Measurements from ENCODE around the gene PTGR1.

The PTGR1 gene

DNA sequence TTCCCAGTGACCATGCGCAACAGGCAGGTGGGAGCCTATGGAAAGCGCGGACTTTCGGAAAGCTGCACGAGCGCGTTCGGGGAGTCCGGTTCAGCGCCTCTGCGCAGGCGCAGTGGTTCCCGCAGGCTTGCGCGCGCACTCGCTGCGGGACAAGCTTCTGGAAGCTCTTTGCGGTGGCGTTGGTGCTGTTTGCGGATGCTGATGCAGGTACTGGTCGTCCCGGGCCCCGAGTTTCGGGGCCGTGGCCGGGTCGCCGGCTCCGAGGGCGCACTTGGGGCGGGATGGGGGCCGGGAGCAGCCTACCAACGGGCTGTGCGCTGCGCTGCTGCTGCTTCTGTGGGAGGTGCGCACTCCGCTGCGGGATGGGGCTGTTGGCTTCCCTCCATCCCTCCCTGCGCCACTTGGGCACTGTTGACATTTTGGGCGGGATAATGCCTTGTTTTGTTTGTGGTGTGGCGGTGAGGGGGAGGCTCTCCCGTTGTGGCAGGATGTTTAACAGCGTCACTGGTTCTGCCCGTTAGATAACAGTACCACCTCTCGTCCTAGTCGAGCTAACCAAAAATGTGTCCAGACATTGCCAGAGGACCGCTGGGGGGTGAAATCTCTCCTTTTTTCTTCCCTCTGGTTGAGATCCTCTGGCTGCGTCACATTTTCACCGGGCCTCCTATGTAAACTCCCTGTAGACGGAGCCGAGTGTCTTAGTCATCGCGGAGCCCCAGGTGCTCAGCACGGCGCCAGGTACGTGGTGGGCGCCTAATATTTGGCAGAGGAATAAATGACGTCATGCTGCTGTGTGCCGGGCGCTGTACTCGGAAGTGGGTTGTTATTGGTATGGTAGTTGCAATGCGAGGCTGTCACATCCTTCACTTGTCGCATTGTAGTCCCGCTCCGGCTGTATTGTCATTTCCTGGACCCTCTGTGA, 74.1 kb downstream of the PTGR1 start, which contains the start of gene ZNF483:
TSS of gene ZNF483 (plus strand) at position 124 of the 922 bp plus-strand sequence. CDS start 2,217 bp downstream, outside the sequence.
- TF ChIP-seq, protein P1, sequence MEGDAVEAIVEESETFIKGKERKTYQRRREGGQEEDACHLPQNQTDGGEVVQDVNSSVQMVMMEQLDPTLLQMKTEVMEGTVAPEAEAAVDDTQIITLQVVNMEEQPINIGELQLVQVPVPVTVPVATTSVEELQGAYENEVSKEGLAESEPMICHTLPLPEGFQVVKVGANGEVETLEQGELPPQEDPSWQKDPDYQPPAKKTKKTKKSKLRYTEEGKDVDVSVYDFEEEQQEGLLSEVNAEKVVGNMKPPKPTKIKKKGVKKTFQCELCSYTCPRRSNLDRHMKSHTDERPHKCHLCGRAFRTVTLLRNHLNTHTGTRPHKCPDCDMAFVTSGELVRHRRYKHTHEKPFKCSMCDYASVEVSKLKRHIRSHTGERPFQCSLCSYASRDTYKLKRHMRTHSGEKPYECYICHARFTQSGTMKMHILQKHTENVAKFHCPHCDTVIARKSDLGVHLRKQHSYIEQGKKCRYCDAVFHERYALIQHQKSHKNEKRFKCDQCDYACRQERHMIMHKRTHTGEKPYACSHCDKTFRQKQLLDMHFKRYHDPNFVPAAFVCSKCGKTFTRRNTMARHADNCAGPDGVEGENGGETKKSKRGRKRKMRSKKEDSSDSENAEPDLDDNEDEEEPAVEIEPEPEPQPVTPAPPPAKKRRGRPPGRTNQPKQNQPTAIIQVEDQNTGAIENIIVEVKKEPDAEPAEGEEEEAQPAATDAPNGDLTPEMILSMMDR (IDR thresholded peaks at IDR 0.05): no peak

GRCh38 chr9:111524731-111525055, 74.8 kb downstream of the PTGR1 start:
- TF ChIP-seq, protein P1 (IDR thresholded peaks at IDR 0.05): no peak

DNA sequence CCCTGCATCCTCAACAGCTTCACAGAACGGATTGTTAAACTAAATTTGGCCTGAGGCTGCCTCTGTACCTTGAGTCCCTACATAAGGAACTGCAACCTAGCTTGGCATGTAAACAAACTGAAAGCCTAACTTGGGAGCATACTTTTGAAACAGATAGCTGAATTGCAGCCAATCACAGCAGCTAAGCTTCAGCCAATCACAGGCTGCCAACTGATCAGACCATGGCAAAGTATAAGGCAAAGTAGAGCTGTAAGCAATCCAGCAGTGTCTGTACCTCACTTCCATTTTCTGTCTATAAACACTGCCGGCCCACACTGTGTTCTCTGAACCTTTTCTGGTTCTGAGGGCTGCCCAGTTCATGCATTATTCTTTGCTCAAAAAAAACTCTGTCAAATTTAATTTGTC, 83.4 kb downstream of the PTGR1 start:
- TF ChIP-seq, protein P1 (IDR thresholded peaks at IDR 0.05): no peak

DNA sequence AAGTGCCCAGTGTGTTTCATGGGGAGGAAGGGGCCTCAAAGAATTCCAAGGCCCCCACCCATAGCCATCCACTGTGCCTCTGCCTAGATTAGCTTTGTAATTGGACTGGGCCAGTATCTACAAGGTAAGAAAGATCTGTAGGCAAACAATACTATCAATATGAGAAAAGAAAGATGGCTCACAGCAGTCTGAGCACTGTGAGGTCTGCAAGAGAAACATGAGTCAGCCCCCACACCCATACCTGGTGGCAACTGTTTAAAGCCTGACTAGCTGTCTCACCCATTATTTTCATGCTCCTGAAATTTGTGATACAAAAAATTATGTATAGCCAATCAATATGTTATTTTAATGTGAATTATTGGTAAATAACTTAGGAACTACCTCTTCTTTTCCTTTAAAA, 84.5 kb downstream of the PTGR1 start:
- TF ChIP-seq, protein P1 (IDR thresholded peaks at IDR 0.05): no peak
